ENCODE data around the gene RANBP17.

Gene RANBP17

DNA sequence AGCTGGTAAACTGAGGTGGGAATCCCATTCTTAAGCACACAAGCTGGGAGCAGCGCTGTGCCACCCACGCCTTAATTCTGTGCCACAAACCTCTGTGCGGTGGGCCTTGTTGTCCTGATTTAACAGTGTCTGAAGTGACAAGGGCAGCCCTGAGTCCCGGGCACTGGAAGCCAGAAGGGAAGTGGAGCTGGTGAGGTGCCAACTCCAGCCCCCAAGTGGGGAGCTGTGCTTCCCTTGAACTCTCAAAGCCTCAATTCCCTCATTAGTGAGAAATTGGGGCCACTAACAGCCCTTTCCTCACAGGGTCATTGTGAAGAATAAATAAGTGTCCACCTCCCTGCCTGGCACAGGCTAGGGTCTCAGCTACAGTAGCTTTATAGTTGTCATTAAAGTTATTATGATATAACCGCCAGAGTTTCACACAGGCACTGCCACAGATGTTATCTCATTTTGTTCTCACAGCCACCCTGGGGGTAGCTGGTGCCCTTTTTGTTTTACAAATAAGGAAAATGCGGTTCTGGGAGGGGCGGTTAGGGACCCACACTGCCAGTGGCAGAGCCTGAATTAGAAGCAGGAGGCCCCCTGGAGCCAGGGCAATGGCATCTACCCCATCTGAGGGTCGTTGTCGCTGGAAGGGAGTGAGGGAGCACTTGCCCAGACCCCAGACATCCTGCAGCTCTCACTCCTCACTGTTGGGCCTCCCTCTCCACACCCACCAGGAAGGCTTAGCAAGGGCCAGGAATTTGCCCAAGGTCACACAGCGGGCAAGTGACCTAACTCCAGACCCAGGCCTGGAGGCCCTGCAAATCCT is 445.2 kb downstream of the RANBP17 start:
- DNase-seq: no peak

DNA sequence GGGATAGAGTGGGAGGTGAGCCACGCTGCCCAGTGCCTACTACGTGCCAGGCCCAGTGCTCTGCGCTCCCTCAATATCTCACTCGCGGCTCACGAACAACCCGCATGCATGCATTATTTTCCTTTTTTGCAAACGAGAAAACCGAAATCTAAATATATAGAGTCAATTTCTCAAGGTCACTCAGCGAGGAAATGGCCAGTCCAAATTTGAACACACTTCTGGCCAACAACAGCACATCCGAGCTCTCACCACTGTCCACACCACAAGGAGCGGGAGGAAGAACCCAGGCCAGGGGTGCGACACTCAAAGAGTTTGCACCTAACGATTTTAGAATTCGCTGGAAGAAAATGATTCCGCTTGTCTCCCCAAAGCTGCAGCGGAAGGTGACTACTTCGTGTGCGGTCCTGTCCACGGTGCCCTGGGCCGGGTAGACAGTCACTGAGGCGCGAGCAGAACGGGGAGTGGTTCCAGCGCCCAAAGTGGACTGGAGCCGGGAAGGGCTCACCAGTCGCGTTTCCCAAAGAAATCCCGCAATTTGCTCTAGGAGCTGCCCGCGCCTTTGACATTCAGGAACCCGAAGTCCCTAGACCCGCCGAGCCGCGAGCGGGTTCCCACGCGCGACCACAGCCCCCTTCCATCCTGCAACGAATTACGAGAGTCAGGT is 446.1 kb downstream of the RANBP17 start:
- DNase-seq: no peak

DNA sequence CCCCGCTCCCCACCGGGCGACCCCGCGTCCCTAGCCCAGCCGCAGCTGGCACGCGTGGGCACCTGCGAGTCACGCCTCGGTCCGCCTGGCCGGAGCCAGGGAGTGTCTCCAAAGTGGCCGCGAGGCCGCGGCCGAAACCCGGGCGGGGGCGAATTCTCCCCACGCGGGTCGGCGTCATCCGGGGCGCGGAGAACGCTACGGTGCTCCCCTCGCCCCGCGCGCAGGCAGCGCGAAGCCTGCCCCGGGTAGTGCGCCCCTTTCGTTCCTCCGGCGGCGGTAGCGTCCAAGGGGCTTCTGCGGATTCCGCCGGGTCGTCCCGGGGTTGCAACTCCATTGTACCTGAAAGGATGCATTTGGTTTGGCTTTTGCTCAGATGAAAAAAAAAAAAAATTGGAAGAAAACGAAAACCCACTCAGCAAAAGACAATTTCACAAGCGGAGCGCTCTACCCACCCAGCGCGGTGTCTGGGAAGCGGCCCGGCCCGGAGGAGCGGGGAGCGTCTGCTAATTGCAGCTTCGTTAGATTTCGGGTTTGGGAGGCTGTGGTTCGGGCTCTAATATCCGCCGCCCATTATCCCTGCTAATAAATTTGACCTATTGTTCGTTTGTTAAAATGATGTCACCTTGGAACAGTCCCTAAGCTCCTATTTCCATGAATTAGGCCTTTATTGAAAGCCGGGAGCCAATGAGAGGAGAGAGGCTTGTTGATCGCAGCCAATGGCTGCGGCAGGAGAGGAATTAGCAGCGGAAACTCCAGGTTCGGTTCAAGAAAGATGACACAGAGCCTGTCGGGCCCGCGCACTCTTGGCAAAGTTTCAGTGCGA is 446.8 kb downstream of the RANBP17 start, which contains the start of gene TLX3:
TSS of gene TLX3 (plus strand) at position 796 of the 823 bp plus-strand sequence. CDS start 118 bp downstream, outside the sequence.
- no peak for DNase-seq

DNA sequence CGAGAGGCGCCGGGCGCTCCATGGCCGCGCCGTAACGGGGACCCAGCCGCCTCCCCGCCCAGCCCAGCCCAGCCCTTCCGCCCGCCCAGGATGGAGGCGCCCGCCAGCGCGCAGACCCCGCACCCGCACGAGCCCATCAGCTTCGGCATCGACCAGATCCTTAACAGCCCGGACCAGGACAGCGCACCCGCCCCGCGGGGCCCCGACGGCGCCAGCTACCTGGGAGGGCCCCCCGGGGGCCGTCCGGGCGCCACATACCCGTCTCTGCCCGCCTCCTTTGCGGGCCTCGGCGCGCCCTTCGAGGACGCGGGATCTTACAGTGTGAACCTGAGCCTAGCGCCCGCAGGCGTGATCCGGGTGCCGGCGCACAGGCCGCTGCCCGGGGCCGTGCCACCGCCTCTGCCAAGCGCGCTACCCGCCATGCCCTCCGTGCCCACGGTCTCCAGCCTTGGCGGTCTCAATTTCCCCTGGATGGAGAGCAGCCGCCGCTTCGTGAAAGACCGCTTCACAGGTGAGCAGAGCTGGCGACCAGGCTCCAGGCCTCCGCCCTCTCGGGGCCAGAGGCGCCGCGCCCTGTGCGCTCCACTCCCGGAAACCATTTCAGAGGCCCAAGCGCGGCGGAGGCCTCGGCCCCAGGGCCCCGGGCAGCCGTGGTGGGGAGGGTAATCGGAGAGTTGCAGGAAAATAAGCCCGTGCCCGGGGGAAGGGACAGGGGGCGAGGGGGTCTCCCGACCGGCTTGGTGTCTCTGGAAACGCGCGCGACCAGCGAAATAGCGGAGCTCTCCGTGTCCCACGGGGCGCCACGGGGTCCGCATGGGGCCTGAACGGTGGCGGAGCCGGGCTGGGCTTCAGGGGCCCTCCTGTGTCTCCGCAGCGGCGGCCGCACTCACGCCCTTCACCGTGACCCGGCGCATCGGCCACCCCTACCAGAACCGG is 447.7 kb downstream of the RANBP17 start:
- DNase-seq: no peak

DNA sequence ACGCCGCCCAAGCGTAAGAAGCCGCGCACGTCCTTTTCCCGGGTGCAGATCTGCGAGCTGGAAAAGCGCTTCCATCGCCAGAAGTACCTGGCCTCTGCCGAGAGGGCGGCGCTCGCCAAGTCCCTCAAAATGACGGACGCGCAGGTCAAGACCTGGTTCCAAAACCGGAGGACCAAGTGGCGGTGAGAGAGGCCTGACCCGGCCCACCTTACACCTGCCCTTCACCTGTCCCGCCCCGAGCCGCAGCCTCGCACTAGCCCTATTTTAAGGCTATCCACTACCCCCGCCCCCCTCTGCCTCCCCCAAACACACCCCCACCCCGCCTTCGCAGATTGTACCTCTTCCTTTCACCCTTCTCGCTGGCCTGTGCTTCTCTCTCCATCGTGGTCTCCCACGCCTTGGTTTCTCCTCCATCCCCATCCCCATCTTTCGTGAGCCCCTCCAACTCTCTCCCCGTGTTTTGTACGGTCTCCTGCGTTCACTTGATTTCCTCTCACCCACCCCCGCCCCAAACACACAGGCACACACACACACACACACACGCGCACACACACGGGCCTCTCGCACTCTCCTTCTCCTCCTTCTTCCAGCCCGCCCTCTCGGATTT is 448.5 kb downstream of the RANBP17 start:
- no peak for DNase-seq

DNA sequence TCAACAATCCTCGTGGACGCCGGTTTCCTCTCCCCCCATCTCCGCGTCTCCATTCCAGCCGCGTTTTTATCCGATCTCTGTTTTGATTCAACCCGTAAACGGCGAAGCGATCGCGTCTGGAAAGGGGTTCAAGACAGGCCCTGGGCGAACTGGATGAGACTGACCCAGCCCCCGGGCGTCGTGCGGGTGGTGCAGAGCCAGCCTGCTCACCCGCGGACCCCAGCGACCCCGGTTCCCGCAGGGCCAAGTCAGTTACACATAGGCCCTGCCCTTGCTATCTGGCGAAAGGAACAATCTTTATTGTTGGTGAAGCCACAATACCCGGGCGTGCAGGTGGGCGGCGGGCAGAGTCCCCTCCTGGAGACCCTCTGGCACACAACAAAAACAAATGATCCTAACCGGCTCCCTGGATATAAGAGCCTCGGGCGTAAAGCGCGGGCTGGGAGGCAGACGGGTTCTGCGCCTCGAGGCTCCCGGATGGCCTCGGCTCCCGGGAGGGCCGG is 449.1 kb downstream of the RANBP17 start:
- DNase-seq: no peak

DNA sequence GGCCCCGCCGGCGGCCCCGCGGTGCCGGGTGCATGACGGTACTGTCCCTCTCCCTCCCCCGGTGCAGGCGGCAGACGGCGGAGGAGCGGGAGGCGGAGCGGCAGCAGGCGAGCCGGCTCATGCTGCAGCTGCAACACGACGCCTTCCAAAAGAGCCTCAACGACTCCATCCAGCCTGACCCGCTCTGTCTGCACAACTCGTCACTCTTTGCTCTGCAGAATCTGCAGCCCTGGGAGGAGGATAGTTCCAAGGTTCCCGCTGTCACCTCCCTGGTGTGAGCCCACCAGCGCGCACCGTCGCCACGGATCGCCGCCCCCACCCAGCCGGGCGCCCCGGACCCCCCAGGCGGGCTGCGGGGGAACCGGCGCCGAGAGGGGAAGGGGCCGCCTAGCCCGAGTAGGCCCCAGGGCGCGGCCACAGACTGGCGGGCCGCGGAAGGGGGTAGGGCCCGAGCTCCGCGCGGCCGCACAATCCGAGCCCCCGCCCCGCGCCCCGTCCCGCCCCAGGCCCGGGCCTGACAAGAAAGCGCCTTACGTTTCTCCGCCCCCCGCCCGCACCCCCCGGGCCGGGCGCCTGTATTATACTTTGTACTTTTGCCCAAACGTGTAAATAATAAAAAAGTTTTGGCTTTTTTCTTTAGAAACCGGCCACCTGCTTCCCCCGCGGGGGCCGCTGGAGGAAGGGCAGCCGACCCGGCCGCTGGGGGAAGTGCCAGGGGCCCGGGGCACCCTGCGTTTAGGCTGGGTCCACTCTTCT is 449.7 kb downstream of the RANBP17 start:
- DNase-seq: no peak

DNA sequence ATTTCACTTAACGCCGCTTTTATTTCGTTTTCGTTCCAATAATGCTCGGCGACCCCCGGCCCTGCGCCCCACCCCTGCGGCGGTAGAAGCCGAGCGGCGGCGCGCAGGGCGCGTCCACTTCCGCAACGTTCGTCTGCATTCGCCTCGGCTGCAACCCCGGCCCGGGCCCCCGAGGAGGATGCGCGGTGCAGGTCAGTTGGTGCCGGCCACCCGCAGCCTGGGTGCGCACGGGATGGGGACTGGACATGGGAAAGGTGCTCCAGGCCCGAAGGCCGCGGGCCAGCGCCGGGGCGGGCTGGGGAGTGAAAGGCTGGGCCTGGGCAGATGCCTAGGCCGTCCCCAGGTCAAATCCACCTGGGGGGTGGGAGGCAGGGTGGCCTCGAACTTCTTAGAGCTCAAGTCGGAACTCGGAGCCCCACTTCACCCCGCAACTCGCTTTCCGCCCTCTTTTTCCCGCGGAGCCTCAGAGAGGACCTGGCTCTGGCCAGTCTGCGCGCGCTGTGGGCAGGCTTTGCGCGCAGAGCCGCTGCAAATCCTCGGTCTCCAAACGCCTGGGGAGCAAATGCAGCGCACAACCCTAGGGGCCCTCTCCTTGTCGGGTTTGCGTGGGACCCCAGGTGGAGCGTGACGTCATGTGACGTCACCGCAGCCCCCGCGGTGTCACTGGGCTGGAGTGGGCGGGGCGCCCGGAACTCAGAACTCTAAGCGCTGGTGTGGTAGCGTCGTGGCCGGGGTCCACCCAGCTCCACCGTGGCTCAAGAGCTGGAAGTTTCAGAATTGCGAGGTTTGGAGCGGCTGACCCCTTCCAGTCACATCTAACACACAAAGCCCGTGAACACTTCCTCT is 450.5 kb downstream of the RANBP17 start:
- DNase-seq: no peak

DNA sequence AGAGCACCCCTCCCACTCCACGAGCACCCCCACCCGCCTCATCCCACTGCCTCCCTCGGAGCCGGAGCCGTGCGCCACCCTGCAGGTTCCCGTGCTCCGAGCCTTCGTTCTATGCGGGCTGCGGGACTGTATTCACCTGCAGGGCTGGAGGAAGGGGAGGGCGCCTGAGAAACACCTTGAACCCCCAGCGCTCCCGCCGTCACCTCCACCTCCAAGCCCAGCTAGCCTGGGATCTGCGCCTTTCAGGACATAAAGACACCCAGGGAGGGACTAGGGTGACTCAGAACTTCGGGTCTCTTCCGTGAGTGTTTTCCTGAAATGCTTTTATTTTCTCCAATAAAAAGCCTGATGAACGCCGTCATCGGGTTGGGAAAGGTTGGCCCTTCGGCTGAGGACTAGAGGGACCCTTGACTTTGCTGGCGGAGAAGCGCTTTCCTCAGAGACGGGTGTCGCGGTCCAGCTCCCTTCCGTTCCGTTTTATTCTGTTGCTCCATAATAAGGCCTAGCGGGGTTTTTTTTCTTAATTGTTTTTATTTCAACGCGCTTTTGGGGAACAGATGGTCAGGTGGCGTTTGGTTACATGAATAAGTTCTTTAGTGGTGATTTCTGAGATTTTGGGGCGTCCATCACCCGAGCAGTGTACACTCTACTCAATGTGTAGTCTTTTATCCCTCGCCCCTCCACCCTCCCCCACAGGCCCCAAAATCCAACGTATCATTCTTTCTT is 451.8 kb downstream of the RANBP17 start:
- no peak for DNase-seq

DNA sequence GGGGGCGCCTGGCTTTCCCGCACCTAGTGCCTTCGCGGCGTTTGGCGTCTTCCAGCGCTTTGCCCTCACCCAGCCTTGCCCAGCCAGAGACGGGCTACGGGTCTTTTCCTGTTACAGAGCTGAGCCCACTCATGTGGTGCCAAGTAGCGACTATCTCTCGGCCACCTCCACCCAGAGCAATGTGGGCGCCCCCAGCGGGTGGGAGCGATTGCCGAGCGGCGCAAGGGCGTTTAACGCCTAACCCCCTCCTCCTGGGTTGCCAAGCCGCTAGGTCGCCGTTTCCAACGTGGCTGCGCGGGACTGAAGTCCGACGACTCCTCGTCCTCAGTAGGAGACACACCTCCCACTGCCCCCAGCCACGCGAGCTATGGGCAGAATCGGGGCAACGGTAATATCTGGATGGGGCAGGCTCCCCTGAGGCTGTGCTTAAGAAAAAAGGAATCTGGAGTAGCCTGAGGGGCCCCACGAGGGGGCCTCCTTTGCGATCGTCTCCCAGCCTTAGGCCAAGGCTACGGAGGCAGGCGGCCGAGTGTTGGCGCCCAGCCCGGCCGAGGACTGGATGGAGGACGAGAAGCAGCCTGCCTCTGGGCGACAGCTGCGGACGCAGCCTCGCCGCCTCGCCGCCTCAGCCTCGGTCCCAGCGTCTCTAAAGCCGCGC is 453.0 kb downstream of the RANBP17 start:
- no peak for DNase-seq

DNA sequence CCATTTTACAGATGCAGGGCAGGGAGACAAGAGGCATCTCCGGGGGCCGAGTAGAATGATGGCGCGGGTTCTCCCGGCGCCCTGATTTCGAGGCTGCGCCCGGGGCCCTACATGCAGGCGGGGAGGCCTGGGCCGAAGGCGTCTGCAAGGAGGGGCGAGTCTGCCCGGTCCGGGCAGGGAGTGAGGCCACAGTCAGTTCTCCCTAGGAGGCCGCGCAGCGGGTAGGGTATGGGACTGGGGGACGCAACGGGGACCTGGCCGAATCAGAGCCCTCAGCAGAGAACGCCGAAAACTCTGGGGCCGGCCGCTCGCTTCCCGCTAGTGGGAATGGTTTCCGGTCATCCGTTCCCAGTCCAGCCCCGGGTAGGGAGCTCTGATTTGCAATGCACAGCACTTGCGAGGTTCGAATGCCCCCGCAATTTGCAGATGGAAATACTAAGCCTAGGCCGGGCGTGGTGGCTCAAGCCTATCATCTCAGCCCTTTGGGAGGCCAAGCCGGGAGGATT is 453.6 kb downstream of the RANBP17 start:
- no peak for DNase-seq

DNA sequence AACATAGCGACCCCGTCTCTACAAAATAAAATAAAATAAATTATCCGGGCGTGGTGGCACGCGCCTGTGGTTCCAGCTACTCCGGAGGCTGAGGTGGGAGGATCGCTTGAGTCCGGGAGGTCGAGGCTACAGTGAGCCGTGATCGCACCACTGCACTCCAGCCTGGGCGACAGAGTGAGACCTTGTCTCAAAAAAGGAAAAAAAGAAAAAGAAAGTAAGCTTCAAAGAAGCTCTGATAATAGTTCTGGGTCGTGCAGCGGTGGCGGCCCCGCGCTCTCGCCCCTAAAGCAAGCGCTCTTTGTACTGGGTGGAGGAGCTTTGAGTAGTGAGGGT is 454.1 kb downstream of the RANBP17 start:
- no peak for DNase-seq

DNA sequence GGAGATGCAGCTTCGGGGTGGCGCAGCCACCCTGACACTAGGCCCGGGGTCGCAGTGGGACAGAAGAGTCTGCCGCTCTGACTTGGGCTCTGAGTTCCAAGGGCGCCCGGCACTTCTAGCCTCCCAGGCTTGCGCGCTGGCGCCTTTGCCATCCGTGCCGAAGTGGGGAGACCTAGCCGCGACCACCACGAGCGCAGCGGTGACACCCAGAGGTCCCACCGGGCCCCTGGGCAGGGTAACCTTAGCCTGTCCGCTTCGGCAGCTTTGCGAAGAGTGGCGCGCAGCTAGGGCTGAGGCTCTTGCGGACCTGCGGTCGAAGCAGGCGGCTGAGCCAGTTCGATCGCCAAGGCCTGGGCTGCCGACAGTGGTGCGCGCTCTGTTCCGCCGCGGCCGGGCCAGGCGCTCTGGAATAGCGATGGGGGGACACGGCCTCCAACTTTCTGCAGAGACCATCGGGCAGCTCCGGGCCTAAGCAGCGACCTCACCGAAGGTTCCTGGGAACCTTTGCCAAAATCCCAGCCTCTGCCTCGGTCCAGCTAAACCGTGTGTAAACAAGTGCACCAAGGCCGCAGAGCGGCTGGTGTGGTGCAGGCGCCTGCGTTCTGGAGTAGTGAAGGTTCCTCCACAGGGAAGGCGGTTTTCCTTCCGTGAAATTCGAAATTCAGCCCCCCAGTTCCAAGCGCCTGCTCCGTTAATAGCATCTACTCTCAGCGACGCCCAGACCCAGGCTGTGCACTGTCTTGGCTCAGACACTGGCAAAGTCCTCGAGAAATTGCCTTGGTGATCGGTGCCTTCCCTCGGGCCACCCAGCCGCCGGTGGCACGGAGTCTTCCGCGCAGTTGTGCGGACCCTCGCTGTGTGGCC is 454.7 kb downstream of the RANBP17 start:
- DNase-seq: no peak

DNA sequence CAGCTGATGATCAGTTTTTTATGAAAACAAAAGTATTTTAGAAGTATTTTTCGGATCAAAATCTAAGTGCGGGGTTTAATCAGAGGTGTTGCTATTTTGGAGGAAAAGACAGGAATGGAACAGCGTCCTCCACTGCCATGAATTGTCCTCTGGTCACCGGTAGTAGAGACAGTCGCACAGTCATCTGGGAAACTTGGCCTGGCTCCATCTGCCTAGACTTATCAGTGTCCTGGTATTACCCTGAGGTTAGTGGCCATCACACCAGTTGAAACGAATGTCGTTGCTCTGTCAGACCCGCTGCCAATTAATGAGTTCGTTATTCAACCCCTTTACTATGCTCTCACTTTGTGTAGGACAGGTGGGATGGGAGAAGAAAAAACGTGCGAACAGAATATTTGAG is 455.4 kb downstream of the RANBP17 start:
- no peak for DNase-seq

DNA sequence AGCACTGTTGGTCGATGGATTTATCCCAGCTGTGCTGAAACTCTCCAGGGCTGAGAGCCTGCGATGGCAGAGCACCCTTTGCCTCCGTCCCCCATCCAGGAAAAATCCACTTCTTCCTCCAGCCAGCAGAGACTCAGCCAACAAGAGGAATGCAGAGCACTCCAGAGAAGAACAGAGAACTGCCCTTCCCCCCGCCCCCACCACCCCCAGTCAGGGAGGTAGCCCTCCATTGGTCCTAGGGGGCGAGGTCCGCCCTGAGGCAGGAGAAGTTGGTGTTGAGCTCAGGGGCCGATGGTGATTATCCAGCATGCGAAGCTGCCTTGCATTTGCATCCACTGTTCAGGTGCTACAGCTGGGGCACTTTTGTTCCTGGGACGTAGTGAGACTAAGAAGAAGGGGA is 456.2 kb downstream of the RANBP17 start:
- DNase-seq: no peak

DNA sequence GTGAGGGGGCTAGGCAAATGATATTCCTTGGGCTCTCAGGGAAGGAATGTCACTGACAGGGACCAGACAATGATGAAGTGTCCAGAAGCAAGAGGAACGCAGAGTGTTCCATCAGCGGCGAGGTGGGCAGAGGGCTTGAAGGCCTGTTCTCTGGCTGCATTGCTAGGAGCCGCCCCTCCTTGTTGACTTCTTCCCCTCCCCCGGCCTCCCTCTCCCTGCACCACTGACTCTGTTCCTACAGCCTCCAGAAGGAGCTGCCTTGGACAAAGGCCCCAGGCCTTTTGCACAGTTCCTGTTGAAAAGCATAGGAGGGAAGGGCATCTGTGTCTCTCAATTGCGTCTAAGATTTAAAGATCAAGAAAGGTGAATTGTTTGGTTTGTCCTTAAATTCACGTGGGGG is 459.6 kb downstream of the RANBP17 start:
- DNase-seq: no peak

DNA sequence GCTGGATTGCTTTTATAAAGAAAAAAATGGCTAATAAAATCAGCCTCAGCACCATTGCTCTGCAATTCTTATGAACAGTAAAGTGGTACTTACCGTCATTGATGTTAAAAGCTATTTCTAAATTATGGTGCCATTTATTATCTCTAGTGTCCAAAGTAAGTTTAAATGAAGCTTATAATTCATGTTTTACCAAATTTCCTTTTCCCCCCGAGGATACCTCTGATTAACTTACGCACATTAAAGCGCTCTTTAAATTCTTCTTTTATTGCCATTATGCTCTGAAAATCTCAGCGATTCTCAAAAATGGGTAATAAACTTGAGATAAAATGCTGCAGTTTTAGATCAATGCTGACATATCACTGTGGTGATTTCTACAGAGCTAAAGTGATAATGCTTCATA is 460.7 kb downstream of the RANBP17 start:
- DNase-seq: no peak

DNA sequence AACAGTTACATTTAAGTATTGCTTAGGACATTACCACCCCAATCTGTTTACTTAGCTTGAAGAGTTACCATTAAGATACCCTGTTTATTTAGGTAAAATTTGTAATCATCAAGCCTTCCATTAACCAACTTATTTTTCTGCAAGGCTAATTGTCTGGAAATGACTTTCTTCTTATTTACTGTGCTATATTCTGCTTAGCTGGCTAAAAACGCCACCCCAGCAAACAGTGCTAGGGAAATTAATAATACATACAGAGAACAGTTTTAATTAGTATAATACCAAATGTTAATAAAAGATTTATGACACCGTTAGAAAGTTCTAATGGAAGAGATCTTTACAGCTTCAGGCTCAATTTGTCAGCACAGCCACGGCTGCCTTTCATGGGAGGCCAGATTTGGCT is 461.2 kb downstream of the RANBP17 start:
- no peak for DNase-seq

Data from NCI-H1092 treated with DMSO at 0.1 percent for 48 hours (cell line).